ENCODE results near the gene MOB2.

GRCh38 chr11:1467270-1467669 is 19.3 kb downstream of the MOB2 start:
- no peak for TF ChIP-seq POLR2A (IDR thresholded peaks at IDR 0.05)
- no peak for TF ChIP-seq CTCF (IDR thresholded peaks at IDR 0.05 in 4 of 5, conservative IDR thresholded peaks at IDR 0.05 in 1 of 5)

Data from gastrocnemius medialis (tissue), 4 donors.